HS-27A (cell line): ENCODE data around the gene AUTS2.

Experiments used
- DNase-seq: peaks from one replicate; pipeline ENCODE4 v3.0.0-alpha.2; 2012; ENCODE audit warnings: low read depth, missing footprints

AUTS2 gene

DNA sequence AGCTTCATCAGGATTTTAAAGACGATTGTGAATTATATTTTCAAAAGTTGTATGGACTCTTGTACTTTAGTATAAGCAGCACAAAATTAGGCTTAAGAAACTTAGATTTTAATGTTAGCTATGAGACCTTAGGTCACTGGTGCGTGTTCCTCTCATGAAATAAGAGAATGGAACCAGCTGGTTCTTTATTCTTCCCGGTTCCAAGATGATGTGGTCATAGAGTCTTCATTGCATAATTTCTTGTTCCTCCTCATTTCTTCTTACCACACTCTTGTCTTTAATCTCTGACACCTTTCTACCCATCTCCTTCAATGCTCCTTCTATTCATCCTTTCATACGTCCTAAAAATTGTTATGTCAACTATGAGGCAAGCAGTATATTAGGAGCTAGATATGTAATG is 437.2 kb downstream of the AUTS2 start:
- no peak for DNase-seq

DNA sequence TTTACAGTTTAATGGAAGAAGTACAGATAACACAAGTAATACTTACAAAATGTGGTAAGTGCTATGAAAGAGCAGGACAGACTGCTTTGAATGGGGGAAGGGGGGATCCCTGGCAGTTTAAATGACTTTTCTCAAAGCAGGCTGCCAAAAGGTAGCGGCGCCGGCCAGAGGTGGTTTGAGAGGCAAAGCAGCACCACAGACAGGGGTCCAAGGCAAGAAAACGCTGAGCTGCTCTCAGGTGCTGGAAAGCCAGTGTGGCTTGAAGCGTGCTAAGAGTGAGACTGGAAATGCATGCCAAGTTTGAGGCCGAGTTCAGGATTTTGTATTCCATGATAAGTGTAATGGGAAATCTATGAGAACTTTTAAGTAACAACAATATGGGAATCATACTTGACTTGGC is 437.7 kb downstream of the AUTS2 start:
- no peak for DNase-seq

- no peak for DNase-seq
Measured at GRCh38 chr7:70036695-70037094, 438.4 kb downstream of the AUTS2 start.

DNA sequence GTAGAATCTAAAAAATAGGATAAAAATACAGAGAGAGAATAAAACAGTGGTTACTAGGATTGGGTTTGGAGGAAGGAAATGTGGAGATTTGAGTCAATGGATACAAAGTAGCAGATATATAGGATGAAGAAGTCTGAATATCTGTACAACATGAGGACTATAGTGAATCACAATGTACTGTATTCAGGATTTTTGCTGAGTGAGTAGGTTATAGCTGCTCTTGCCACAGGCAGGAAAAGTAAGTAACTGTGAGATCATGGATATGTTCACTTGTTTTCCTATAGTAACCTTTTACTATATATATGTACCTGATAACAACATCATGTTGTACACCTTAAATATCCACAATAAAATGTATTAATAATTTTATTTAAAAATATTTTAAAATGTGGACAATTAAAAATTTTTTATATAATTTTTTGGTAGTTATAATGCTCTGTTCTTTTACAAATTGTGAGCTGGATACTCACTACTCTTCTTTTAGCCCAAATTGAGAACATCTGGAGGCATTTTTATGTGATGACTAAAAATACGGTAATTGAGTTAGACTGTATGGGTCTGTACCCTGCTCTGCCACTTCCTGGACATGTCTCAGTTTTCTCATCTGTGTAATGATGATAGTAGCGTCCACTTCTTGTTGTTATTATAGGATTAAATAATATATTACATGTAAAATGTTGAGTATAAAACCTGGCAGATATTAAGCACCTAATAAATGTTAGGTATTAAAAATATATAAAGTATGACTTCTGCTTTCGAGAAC is 439.1 kb downstream of the AUTS2 start:
- no peak for DNase-seq

DNA sequence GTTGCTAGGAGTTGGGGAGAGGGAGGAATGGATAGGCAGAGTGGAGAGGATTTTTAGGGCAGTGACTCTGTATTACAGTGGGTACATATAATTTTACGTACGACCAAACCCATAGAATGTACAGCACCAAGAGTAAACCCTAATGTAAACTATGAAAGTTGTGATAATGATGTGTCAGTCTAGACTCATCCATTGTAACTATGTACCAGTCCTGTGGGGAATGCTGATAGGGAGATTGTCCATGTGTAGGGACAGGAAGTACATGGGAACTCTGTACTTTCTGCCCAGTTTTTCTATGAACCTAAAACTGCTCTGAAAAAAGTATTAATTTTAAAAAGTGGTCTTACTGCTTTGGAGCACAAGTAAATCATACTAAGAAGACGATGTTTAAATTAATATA is 441.8 kb downstream of the AUTS2 start:
- DNase-seq = no peak

DNA sequence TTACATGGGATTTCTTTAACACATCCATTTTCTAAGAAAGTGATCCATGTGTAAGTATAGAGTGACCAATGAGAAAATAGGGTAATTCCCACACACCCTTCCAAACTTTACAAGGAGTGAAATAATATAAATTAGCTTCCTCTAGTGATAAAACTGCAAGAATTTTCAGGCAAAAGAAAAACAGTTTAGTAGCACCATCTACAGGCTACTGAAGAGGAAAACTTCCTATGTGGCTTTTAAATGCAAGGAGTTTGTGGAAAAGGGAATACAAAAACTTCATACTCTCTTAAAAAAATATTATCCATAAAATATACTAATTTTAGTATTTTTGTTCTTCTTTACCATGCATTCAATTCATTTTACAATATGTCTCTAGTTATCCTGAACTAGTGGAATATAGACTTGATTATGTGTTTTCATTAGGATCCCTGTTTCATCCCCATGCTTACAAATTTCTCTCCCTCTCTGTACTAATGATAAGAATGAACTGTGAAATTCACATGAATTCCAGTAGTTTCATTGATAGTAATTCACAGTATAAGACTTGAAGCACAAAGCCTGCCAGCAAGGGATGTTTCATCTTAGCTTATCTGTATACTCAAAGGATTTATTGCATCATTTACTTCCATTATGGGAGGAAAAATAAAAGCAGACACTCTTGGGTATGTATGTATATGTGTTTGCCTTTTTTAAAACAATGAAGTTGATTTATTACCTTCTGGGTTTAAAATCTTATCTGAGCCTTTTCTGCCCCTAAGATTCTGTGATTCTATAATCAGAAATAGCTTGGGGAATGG is 442.9 kb downstream of the AUTS2 start:
- no peak for DNase-seq

- no peak for DNase-seq
Measured at GRCh38 chr7:70042533-70042932, 444.3 kb downstream of the AUTS2 start.

DNA sequence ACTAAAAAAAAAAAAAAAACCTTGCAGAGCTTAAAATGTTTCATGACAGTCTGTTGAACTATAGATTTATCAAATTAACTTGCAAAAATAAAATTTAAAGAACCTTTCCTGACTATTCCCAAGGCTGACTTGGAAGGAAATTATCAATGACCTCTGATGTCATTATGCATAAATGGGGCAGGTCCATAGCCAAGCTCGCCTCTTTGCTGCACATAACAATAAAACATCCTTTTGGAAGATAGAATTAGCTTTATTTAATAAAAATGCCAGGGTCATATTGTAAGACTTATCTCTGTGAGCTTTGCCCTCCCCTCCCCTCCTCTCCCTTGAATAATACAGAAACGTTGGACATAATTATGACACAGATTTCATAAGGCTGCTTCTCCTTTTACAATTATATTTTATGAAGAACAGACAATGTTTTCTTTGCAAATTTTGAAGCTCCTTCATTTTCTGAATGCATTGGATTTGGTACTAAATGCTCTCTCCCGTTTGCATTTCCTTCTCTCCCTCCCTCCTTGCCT is 444.8 kb downstream of the AUTS2 start:
- no peak for DNase-seq

GRCh38 chr7:70044064-70044463 is 445.8 kb downstream of the AUTS2 start:
- DNase-seq = no peak

GRCh38 chr7:70044525-70044924 is 446.2 kb downstream of the AUTS2 start:
- no peak for DNase-seq

- no peak for DNase-seq
Measured at GRCh38 chr7:70044981-70045380, 446.7 kb downstream of the AUTS2 start.

DNA sequence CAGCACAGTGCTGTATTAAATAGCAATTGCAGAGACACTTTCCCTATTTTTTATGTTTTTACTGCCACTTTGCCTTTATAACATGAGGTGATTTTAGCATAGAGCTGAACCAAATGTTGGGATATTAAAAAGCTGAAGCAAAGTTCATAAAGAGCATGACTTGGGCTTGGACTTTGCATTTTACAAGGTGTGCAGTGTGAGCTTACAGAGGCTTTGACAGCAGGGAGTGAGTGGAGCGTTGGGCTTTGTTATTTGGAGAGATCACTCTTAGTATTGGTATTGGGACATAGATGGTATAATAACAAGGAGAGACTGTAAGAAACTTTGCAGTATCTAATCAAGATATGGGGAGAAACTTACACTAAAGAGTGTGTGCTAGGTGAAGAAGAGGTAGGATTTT is 449.1 kb downstream of the AUTS2 start:
- no peak for DNase-seq

DNA sequence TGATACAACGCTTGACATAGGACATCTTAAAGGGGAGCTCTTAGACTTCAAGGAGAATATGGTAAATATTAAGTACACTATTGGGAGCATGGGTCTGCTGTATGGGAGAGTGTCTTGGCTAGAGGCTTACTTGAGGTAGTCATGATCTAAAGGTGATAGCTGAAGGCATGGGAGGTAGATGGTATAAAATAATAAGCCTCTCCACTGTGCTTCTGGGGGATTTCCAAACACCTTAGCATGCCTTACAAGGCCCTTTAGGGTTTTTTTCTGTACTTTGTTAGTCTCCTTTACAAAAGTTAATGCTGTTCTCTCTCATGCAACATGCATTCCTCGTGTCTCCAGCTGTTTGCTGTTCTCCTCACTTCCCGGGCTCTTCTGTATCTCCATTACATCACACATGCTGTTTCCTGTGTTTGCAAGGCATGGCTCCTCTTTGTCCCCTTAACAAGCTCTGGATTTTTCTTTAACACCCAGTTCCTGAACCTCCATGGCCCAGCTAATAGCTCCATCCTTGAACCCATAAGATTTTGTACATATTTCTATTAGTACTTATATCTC is 449.7 kb downstream of the AUTS2 start:
- DNase-seq = no peak

GRCh38 chr7:70051726-70052125 is 453.5 kb downstream of the AUTS2 start:
- DNase-seq = no peak

- DNase-seq = no peak
Measured at GRCh38 chr7:70052691-70053090, 454.4 kb downstream of the AUTS2 start.

DNA sequence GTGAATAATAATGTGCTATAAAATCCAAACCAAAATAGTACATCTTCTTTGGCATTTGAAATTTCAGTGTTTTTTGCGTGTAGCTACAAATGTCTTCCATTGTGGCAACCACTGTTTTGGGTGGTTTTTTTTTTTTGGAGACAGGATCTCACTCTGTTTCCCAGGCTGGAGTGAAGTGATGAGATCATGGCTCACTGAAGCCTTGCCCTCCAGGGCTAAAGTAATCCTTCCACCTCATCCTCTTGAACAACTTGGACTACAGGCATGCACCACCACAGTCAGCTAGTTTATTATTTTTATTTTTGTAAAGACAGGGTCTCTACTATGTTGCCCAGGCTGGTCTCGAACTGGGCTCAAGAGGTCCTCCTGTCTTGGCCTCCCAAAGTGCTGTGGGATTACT is 455.1 kb downstream of the AUTS2 start:
- no peak for DNase-seq

DNA sequence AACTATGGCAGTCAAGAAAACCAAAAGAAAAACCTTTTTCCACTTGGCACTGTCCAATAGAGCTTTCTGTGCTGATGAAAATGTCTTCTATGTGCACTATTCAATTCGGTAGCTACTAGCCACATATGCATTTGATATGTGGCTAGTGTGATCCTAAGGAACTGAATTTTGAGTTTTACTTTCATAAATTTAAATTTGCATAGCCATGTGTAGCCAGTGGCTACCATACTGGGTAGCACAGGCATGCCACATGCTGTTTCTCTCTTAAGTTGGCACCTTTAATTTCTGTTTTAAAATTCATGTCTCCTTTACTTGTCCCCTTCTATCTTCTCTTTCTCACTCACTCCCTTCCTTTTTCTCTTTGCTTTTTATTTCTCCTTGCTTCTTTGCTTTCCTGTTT is 455.7 kb downstream of the AUTS2 start:
- DNase-seq = no peak

- DNase-seq = no peak
Measured at GRCh38 chr7:70056363-70056762, 458.1 kb downstream of the AUTS2 start.

GRCh38 chr7:70060298-70061068 is 462.2 kb downstream of the AUTS2 start:
- no peak for DNase-seq

- no peak for DNase-seq
Measured at GRCh38 chr7:70063371-70063770, 465.1 kb downstream of the AUTS2 start.

- DNase-seq = no peak
Measured at GRCh38 chr7:70063927-70064326, 465.7 kb downstream of the AUTS2 start.

DNA sequence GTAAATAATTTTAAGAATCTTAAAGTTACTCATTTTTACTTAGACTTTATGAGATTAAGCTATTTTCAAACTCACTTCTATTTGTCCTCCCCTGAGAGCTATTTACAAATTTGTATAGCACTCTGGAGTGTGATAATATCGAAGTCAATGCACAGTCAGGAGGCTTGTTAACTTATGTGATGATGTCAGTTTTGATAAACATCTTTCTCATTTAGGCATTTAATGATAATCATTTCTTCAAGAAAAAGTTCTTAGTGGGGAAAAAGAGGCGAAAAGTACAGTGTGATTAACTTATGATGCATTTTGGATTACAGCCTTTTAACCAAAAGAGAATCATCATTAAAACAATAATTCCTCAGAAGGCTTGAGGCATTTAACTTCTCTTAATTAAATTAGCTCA is 468.6 kb downstream of the AUTS2 start:
- no peak for DNase-seq
